ENCODE measurements around the gene ZNF324B. TPM values are rescaled to one million over a fixed set of nuclear protein-coding genes. Genes with fewer than 3 reads are reported as not detected.
"Not testable (repeated sequence)": the region's sequence is repeated elsewhere in the genome, so short reads cannot be mapped to it uniquely, and the experiment has no call there.

The ZNF324B gene
- polyA plus RNA-seq, 6 donors from 2014 or later = 0.96 to 3.7 (median 2.4) TPM

GRCh38 chr19:58477871-58478270, 26.4 kb downstream of the ZNF324B start:
- Mint-ChIP-seq H3K4me1 (peaks cover 10 to 32% (median 13%) of the 10 kb centered on the region in 3 donors), H3K27ac (peak overlapping the region in 1 of 6 donors; percentile 80), H3K27me3 (no peaks in the 10 kb centered on the region), H3K4me3 (peak overlapping the region in 5 of 8 donors; percentile 19 to 88 (median 68)), H3K36me3 (no peaks in the 10 kb centered on the region), H3K9me3 (no peaks in the 10 kb centered on the region)
- ATAC-seq (ENCODE audit: low read depth in 2 of 2) (no peak), DNase-seq (no peak)

- H3K4me1 Mint-ChIP-seq = peaks cover 10 to 28% (median 13%) of the 10 kb centered on the region in 3 donors
- DNase-seq (no peak), ATAC-seq (ENCODE audit: low read depth in 2 of 2) (no peak)
- H3K9me3 Mint-ChIP-seq = no peaks in the 10 kb centered on the region
- no peaks in the 10 kb centered on the region for H3K27me3 Mint-ChIP-seq
- peak overlapping the region in 1 of 8 donors; percentile 33 for H3K4me3 Mint-ChIP-seq
- H3K27ac Mint-ChIP-seq = no peak overlapping the region
- H3K36me3 Mint-ChIP-seq = no peaks in the 10 kb centered on the region
These were observed 27.9 kb downstream of the ZNF324B start for GRCh38 chr19:58479303-58479702.

- no peak overlapping the region for H3K4me3 Mint-ChIP-seq
- H3K4me1 Mint-ChIP-seq = peaks cover 10 to 22% (median 13%) of the 10 kb centered on the region in 3 donors
- ATAC-seq (ENCODE audit: low read depth in 2 of 2) (no peak), DNase-seq (no peak)
- H3K27me3 Mint-ChIP-seq = no peaks in the 10 kb centered on the region
- H3K27ac Mint-ChIP-seq = no peak overlapping the region
- no peaks in the 10 kb centered on the region for H3K9me3 Mint-ChIP-seq
- H3K36me3 Mint-ChIP-seq = no peaks in the 10 kb centered on the region
These were observed 28.5 kb downstream of the ZNF324B start for GRCh38 chr19:58479736-58480480.

GRCh38 chr19:58480481-58480830, 29.0 kb downstream of the ZNF324B start:
- Mint-ChIP-seq H3K9me3 (no peaks in the 10 kb centered on the region), H3K36me3 (no peaks in the 10 kb centered on the region), H3K4me3 (no peak overlapping the region), H3K27me3 (no peaks in the 10 kb centered on the region), H3K4me1 (peaks cover 10 to 17% (median 13%) of the 10 kb centered on the region in 3 donors), H3K27ac (no peak overlapping the region)
- DNase-seq (no peak), ATAC-seq (ENCODE audit: low read depth in 2 of 2) (no peak)

GRCh38 chr19:58480831-58481230, 29.4 kb downstream of the ZNF324B start:
- Mint-ChIP-seq H3K4me1 (peaks cover 10 to 13% (median 13%) of the 10 kb centered on the region in 3 donors), H3K4me3 (no peak overlapping the region), H3K9me3 (no peaks in the 10 kb centered on the region), H3K27me3 (no peaks in the 10 kb centered on the region), H3K27ac (no peak overlapping the region), H3K36me3 (no peaks in the 10 kb centered on the region)
- DNase-seq (no peak), ATAC-seq (ENCODE audit: low read depth in 2 of 2) (no peak)

GRCh38 chr19:58482372-58482771, 30.9 kb downstream of the ZNF324B start:
- H3K4me1 Mint-ChIP-seq = peaks cover 3 to 4% (median 4%) of the 10 kb centered on the region in 3 donors
- H3K36me3 Mint-ChIP-seq = no peaks in the 10 kb centered on the region
- no peaks in the 10 kb centered on the region for H3K27me3 Mint-ChIP-seq
- no peak for ATAC-seq (ENCODE audit: low read depth in 2 of 2)
- H3K27ac Mint-ChIP-seq = peak overlapping the region in 1 of 6 donors; percentile 74
- no peaks in the 10 kb centered on the region for H3K9me3 Mint-ChIP-seq
- no peak overlapping the region for H3K4me3 Mint-ChIP-seq
- DNase-seq = no peak

- H3K27ac Mint-ChIP-seq = no peak overlapping the region
- H3K36me3 Mint-ChIP-seq = no peaks in the 10 kb centered on the region
- no peaks in the 10 kb centered on the region for H3K9me3 Mint-ChIP-seq
- ATAC-seq (ENCODE audit: low read depth in 2 of 2) (no peak), DNase-seq (no peak)
- H3K4me3 Mint-ChIP-seq = no peak overlapping the region
- H3K27me3 Mint-ChIP-seq = no peaks in the 10 kb centered on the region
- peaks cover 0 to 4% (median 0%) of the 10 kb centered on the region in 3 donors for H3K4me1 Mint-ChIP-seq
These were observed 32.4 kb downstream of the ZNF324B start for GRCh38 chr19:58483776-58484175.

- not testable (repeated sequence) for ATAC-seq (ENCODE audit: low read depth in 2 of 2); H3K36me3 Mint-ChIP-seq; H3K4me1 Mint-ChIP-seq; DNase-seq; H3K9me3 Mint-ChIP-seq; H3K27me3 Mint-ChIP-seq; H3K27ac Mint-ChIP-seq
- H3K4me3 Mint-ChIP-seq = peak overlapping the region in 1 of 8 donors; percentile 72
These were observed 32.9 kb downstream of the ZNF324B start for GRCh38 chr19:58484349-58484748.

- ATAC-seq (ENCODE audit: low read depth in 2 of 2) (no peak), DNase-seq (no peak)
- peaks cover 0 to 2% (median 0%) of the 10 kb centered on the region in 7 donors for H3K9me3 Mint-ChIP-seq
- H3K4me1 Mint-ChIP-seq = no peaks in the 10 kb centered on the region
- H3K36me3 Mint-ChIP-seq = no peaks in the 10 kb centered on the region
- H3K27ac Mint-ChIP-seq = peak overlapping the region in 1 of 6 donors; percentile 62
- no peaks in the 10 kb centered on the region for H3K27me3 Mint-ChIP-seq
- H3K4me3 Mint-ChIP-seq = no peak overlapping the region
These were observed 40.0 kb downstream of the ZNF324B start for GRCh38 chr19:58491393-58491792.

GRCh38 chr19:58492265-58492664, 40.8 kb downstream of the ZNF324B start:
- no peak for ATAC-seq (ENCODE audit: low read depth in 2 of 2)
- Mint-ChIP-seq H3K4me3 (no peak overlapping the region), H3K27me3 (no peaks in the 10 kb centered on the region), H3K36me3 (no peaks in the 10 kb centered on the region), H3K4me1 (no peaks in the 10 kb centered on the region), H3K27ac (no peak overlapping the region), H3K9me3 (peaks cover 0 to 2% (median 0%) of the 10 kb centered on the region in 7 donors)
- no peak for DNase-seq

- no peak for DNase-seq
- peak overlapping the region in 6 of 8 donors; percentile 42 to 97 (median 94) for H3K4me3 Mint-ChIP-seq
- ATAC-seq (ENCODE audit: low read depth in 2 of 2) = no peak
- no peaks in the 10 kb centered on the region for H3K27me3 Mint-ChIP-seq
- H3K9me3 Mint-ChIP-seq = peaks cover 0 to 16% (median 11%) of the 10 kb centered on the region in 7 donors
- H3K4me1 Mint-ChIP-seq = peaks cover 12 to 21% (median 13%) of the 10 kb centered on the region in 3 donors
- peak overlapping the region in 3 of 6 donors; percentile 37 to 74 (median 49) for H3K27ac Mint-ChIP-seq
- peaks cover 0 to 8% of the 10 kb centered on the region in 2 donors for H3K36me3 Mint-ChIP-seq
These were observed 46.3 kb downstream of the ZNF324B start for GRCh38 chr19:58497634-58498170.

GRCh38 chr19:58498316-58499020, 47.0 kb downstream of the ZNF324B start:
- no peak for ATAC-seq (ENCODE audit: low read depth in 2 of 2)

GRCh38 chr19:58499021-58499927, 47.9 kb downstream of the ZNF324B start:
- ATAC-seq (ENCODE audit: low read depth in 2 of 2) (peak; percentile 88 to 89), DNase-seq (peak; percentile 88)
- Mint-ChIP-seq H3K4me1 (peaks cover 12 to 21% (median 13%) of the 10 kb centered on the region in 3 donors), H3K9me3 (peaks cover 0 to 22% (median 13%) of the 10 kb centered on the region in 7 donors), H3K36me3 (peaks cover 0 to 8% of the 10 kb centered on the region in 2 donors), H3K27ac (peak overlapping the region; percentile 86 to 99 (median 96)), H3K4me3 (peak overlapping the region; percentile 86 to 97 (median 94)), H3K27me3 (no peaks in the 10 kb centered on the region)

More at GRCh38 chr19:58498316-58499020, 47.0 kb downstream of the ZNF324B start:
- no peak for DNase-seq
- H3K27me3 Mint-ChIP-seq = no peaks in the 10 kb centered on the region
- H3K27ac Mint-ChIP-seq = peak overlapping the region in 2 of 6 donors; percentile 99
- H3K4me1 Mint-ChIP-seq = peaks cover 12 to 21% (median 13%) of the 10 kb centered on the region in 3 donors
- peaks cover 0 to 22% (median 11%) of the 10 kb centered on the region in 7 donors for H3K9me3 Mint-ChIP-seq
- H3K4me3 Mint-ChIP-seq = peak overlapping the region; percentile 86 to 97 (median 94)
- peaks cover 0 to 8% of the 10 kb centered on the region in 2 donors for H3K36me3 Mint-ChIP-seq

Data from naive B cell (primary cell).